ENCODE data around the gene IRF5. TPM values are rescaled to one million over a fixed set of nuclear protein-coding genes. Genes with fewer than 3 reads are reported as not detected.

IRF5 gene
- total RNA-seq, 1 experiment from 2014 or later: 0.74 TPM

DNA sequence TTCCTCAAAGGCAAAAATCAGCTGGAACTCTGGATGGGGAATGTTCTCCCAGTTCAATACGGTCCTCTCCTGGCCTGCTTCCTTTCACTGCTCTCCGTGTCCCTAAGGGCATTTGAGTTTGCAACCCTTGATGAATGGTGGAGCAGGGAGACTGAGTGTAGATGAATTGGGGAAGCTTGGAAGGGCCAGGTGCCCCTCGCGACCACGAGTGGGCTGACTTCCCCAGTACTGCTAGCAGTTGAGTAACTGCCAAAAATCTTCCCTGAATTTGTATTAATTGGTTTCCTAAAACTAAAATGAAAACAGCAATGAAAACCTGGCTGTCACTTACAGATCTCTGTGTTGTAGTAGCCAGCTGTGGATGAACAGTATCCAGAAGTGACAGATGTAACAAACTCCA, 13.6 kb downstream of the IRF5 start:
- Mint-ChIP-seq H3K36me3 (ENCODE audit: insufficient read depth in 1 of 3, low read depth in 3 of 3) (peaks cover 3 to 40% (median 33%) of the 10 kb centered on the region in 3 experiments; a peak in 6 of 7 replicates), H3K9me3 (no peaks in the 10 kb centered on the region), H3K27ac (peak overlapping the region in 1 of 3 experiments; percentile 57; a peak in 2 of 7 replicates), H3K27me3 (ENCODE audit: low read depth) (no peaks in the 10 kb centered on the region; the same call in 1 of the 2 replicates), H3K4me1 (peaks cover 36% of the 10 kb centered on the region in 2 experiments), H3K4me3 (no peak overlapping the region)
- Histone ChIP-seq H3K27ac (ENCODE audit: insufficient read length, low read depth, low read length) (no peak overlapping the region), H4K20me1 (ENCODE audit: control insufficient read depth, insufficient read depth, insufficient read length) (no peaks in the 10 kb centered on the region), H3K18ac (ENCODE audit: insufficient read length, low read depth, low read length) (no peak overlapping the region), H2AK5ac (ENCODE audit: insufficient read length, low read length) (no peak overlapping the region), H2BK20ac (ENCODE audit: low read depth, low read length, poor library complexity, severe bottlenecking) (no peak overlapping the region), H3K9ac (ENCODE audit: extremely low read depth, insufficient read length, low read length) (no peak overlapping the region), H4K91ac (ENCODE audit: insufficient read length, low read depth, low read length) (no peak overlapping the region), H2BK120ac (ENCODE audit: low read depth, low read length, poor library complexity, severe bottlenecking) (no peak overlapping the region), H3K79me2 (ENCODE audit: insufficient read depth, low read length) (no peaks in the 10 kb centered on the region), H3K4me2 (ENCODE audit: insufficient read depth, insufficient read length, low read length) (no peak overlapping the region), H4K8ac (replicated peaks; ENCODE audit: insufficient read length, low read depth, low read length) (no peak overlapping the region), H4K5ac (ENCODE audit: insufficient read length, low read depth, low read length) (no peak overlapping the region), H2BK12ac (ENCODE audit: insufficient read length, low read depth, low read length) (no peak overlapping the region), H3K4me1 (ENCODE audit: insufficient read depth, low read length) (peaks cover 5% of the 10 kb centered on the region), H3K9me3 (ENCODE audit: control insufficient read depth, low read depth, low read length) (no peaks in the 10 kb centered on the region), H3K4ac (ENCODE audit: low read depth, low read length) (no peak overlapping the region), H3K79me1 (ENCODE audit: insufficient read depth, low read depth, low read length, poor library complexity, severe bottlenecking) (no peaks in the 10 kb centered on the region), H3T11ph (ENCODE audit: low read length) (no peak overlapping the region), H2AFZ (ENCODE audit: low read length) (no peak overlapping the region), H3K27me3 (ENCODE audit: insufficient read depth, low read length) (no peaks in the 10 kb centered on the region), H2BK15ac (ENCODE audit: low read depth, low read length) (no peak overlapping the region), H3K23me2 (ENCODE audit: insufficient read length, low read depth, low read length, poor library complexity, severe bottlenecking) (no peaks in the 10 kb centered on the region), H3K14ac (ENCODE audit: insufficient read depth, low read length) (no peak overlapping the region), H2BK5ac (ENCODE audit: insufficient read length, low read length) (no peak overlapping the region), H3K56ac (ENCODE audit: insufficient read length, low read depth, low read length) (no peak overlapping the region), H3K23ac (ENCODE audit: insufficient read length, low read depth, low read length) (no peak overlapping the region)
- TF ChIP-seq, protein P1, sequence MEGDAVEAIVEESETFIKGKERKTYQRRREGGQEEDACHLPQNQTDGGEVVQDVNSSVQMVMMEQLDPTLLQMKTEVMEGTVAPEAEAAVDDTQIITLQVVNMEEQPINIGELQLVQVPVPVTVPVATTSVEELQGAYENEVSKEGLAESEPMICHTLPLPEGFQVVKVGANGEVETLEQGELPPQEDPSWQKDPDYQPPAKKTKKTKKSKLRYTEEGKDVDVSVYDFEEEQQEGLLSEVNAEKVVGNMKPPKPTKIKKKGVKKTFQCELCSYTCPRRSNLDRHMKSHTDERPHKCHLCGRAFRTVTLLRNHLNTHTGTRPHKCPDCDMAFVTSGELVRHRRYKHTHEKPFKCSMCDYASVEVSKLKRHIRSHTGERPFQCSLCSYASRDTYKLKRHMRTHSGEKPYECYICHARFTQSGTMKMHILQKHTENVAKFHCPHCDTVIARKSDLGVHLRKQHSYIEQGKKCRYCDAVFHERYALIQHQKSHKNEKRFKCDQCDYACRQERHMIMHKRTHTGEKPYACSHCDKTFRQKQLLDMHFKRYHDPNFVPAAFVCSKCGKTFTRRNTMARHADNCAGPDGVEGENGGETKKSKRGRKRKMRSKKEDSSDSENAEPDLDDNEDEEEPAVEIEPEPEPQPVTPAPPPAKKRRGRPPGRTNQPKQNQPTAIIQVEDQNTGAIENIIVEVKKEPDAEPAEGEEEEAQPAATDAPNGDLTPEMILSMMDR (conservative IDR thresholded peaks at IDR 0.05): no peak
- no CpG with 5 or more reads among the region's 5 CpGs for WGBS (ENCODE audit: extremely low coverage, insufficient read length, low lambda C conversion rate)
- DNase-seq: no peak

Measured in H9 (cell line).